HG03558 (cell line): ENCODE measurements around the gene LMF1.

ENCODE experiments used
- ATAC-seq: cut with Tn5 transposase; IDR thresholded peaks from one replicate; pipeline ENCODE4 v1.9.1; 2021; ENCODE audit warnings: moderate number of reproducible peaks; ENCODE audit not compliant: unreplicated experiment; ENCODE audit errors: extremely low read depth

The LMF1 gene

GRCh38 chr16:856101-856500 is 114.7 kb downstream of the LMF1 start:
- ATAC-seq: no peak

DNA sequence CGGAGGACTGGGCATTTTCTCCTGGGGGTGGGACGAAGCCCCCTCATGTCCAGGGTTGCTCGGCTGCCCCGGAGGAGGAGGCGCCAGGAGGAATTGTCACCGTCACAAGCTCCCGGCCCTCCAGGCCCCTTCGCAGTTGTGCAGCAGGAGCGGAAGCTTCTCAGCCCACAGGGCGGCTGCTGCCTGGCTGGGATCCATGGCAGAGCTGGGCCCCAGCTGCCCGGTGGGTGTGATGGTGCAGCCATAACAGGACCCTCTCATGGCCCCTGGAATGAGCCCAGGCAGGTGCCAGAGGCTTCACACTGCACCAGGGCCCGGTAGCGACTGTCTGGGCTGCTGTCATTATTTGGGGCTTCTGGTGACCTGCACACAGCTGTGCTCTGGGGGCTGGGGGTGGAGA is 115.3 kb downstream of the LMF1 start:
- ATAC-seq: no peak

GRCh38 chr16:854808-855410 is 115.9 kb downstream of the LMF1 start:
- ATAC-seq: no peak

DNA sequence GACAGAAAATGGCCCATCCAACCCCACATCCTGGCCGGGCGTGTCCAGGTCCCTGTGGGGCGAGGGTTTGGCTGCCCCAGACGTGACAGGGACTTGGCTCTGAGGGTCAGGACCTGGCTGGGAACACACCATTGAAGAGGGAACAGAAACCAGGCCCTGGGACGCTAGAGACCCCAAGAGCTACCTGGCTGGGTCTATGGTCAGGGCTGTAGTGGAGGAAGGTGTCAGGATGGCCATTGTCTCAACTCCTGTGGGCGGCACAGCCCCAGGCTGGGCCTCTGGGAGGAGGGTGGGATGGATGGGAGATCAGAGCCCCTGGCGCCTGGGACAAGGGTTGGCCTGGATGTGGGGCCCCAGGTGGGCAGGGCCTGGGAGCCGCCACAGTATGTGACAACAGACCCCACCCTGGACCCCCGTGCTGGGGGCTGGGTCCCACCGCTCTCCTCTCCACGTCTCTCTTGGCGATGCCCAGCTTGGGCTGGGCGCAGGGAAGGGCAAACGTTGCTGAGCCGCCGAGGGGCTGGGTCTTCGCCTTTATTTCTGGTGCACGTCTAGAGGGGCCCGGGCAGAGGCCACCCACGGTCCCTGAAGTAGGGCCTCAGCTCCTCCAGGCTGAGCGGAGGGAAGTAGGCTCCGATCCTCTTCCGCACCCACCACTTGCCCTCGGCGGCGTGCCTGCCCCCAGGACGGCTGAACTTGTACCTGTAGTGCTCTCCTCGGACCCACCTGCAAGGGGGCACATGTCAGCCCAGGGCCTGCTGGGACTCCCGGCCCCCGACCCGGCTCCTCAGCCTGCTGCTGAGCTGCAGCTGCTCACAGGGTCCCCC is 116.6 kb downstream of the LMF1 start:
- ATAC-seq: no peak

GRCh38 chr16:853306-853705 is 117.5 kb downstream of the LMF1 start:
- no peak for ATAC-seq

DNA sequence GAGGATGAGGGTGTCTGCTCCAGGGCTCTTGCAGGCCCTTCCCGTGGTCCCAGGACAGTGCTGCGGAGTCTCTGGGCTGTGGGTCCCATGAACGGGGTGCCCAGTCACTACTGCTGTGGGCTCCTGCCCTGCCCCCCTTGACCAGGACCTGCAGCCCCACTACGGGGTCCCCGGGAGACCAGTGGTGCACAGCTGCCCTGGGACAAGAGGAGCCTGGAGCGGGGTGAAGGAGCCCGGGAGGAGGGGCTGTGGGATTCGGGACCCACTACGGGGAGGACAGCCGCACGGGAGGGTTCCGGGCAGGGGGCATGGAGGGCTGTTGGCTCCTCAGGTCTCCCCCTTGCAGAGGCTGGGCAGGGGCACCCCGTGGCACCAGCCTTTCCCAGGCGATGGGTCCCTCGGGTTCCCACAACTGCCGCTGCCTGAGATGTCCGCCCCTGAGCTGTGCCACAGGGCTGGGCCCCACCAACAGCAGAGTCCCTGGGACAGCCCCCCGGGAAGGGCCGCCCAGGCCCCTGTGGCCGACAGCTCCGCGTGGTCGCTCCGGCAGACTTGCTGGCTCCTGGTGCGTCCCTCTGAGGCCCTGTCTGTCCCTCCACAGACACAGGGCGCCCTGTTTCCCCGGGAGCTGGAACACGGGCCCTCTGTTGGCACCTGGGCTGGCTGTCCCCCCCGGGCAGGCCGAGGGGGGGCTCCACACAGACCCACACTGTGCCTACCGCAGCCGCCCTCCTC is 118.2 kb downstream of the LMF1 start:
- ATAC-seq: no peak

DNA sequence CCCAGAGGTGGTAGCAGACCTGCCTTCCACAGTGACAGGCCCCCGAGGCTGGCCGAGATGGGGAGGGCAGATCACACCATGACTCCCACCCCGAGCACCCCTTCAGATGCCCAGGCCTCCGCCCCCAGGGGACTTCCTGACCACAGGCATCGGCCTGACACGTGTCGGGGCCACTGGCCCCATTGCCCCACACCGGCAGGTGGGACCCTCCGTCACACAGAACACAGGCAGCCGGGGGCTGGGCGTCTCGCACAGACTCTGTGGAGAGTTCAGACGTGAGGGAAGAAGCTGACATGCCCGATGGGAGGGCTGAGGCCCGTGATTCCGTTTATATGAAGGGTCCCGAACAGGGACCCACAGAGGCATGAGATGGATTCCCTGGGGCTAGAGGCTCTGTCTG is 118.9 kb downstream of the LMF1 start:
- ATAC-seq: no peak

GRCh38 chr16:851209-851810 is 119.5 kb downstream of the LMF1 start:
- no peak for ATAC-seq

GRCh38 chr16:850668-851067 is 120.1 kb downstream of the LMF1 start:
- no peak for ATAC-seq

GRCh38 chr16:848510-849253 is 122.1 kb downstream of the LMF1 start:
- no peak for ATAC-seq

GRCh38 chr16:847681-848445 is 122.9 kb downstream of the LMF1 start:
- no peak for ATAC-seq

DNA sequence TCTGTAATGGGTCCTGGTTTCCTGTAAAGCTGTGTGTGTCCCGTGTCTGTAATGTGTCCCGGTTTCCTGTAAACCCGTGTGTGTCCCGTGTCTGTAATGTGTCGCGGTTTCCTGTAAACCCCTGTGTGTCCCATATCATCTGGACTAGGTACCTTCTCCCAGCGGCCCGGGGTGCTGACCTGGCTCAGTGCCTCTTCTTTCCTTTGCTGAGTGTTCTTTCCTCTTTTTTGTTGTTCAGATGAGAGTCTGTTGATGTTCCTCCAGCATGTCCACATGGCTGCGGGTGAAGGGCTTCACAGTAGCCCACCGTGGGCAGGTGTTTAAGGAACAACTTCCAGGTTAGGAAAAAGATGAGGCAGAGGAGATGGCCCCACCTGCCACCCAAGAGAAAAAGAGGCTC is 123.6 kb downstream of the LMF1 start:
- ATAC-seq: no peak

- ATAC-seq: no peak
Observed at GRCh38 chr16:845351-845745, 125.4 kb downstream of the LMF1 start.

DNA sequence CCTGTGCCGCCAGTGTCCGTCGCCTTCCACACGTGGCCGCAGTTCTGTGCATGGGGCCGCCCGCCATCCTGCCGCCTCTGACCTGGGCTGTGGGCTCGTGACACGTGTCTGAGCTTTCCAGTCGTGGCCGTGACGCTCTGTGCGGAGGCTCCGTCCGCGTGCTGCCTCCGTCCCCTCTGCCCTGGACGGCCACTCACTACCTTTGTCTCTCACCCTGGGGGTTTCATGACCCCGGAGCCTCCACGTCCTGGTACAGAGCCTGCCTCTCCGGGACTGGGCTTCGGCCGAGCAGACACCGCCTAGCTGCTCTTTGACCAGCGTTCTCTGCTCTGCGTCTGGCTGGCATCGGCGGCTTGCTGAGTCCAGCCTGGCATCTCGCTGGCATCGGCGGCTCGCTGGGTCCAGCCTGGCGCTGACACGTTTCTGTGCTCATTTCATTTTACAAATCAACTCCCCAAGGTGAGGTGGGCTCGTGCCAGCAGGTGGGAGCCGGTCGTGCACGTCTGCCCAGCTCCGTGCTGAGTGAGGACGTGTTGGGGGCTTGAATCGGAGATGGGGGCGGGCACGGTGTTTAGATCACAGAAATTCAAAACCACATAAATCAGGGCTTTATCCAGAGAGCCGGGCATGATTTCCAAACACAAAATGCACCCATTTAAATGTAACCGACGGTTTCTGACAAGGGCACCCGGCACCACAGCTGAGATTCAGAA is 126.0 kb downstream of the LMF1 start:
- no peak for ATAC-seq

DNA sequence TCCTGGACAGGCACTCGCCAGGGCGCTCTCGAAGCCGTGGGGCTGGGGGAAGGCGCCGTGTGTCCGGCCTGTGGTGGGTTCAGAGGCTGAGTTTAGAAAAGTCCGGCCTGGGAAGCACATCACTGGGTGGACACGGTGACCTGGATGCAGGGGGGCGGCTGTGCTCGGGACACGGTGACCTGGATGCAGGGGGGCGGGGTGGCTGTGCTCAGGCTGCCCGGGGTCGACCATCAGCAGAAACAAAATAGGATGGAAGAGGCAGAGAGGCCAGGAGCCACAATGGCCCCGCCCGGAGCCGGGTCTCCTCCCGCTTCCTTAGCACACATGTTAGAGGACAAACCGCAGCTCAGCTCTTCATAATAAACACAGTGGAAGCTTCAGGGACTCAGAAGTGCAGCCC is 127.0 kb downstream of the LMF1 start:
- ATAC-seq: no peak

DNA sequence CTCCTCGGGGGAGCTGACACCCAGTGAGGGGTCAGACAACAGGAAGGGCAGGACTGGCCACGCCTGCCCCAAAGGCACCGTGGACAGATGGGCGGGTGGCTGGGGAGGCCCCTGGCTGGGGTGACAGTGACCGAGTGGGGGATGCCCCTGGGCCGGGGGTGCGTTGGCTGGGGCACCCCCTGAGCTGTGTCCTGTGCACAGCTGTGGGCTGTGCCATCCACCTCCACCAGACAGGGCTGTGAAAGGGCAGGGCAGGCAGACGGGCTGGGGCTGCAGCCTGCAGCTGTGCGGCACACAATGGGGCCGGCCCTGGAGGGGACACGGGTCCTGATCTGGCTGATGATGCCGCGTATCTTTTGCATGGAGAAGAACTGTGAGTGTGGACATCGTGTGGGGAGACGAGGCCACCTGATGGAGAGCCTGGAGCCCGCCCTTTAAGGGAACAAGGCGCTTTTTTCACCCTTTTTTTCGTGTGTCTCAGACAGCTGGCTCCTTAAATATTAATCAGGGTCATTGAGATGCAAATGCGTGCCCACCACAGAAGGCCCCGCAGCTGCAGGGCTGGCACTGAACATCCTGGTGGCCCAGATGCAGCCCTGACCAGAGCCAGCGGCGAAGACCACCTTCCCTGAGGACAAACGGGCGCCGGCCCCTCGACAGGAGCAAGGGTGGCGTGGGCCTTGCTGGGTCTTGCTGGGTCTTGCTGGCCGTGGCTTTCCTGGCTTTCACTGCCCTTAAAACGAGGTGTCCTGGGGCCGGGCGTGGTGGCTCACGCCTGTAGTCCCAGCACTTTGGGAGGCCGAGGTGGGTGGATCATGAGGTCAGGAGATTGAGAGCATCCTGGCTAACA is 127.8 kb downstream of the LMF1 start:
- ATAC-seq: no peak

- no peak for ATAC-seq
Observed at GRCh38 chr16:842061-842476, 128.7 kb downstream of the LMF1 start.

DNA sequence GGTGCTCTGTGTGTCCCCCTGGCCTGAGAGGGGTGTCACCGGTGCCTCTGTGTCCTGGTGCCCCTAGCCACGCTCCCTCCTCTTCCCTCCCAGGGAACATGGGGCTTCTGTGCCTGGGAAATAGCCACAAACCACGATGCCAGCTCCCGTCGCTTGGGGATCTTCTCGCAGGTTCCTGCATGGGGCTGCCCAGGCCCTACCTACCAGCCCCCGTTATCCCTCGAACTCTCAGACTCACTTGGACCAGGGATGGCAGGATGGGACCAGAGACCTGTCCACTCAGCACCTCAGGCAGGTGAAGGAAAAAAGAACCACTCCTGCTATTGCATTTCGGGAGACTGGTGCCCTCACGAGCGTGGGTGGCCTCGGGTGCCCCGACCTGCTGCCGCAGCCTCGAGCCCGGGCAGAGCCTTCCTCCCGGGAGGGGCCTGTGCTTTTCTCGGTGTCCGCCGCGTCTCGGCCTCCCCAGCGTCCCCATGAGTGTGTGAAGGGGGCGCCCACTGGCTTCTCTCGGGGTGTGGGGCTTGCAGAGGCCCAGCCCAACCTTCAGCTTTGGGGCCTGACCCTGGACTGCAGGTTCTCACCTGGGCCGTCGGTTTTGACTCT is 129.2 kb downstream of the LMF1 start:
- ATAC-seq: no peak
